GM23338 (cell line): ENCODE data around the gene COL24A1.
A peak's percentile ranks its signal among the peaks of the same experiment; 100 is the strongest.

Source experiments
- EZH2 ChIP-seq: fragments of 200-600 bp; sonication (generic); IDR thresholded peaks from one replicate; pipeline ENCODE4 v1.8.0; 2017; ENCODE audit warnings: antibody characterized with exemption, mild to moderate bottlenecking, low read depth; ENCODE audit not compliant: unreplicated experiment
- EZH2phosphoT487 ChIP-seq: fragments of 200-600 bp; sonication (generic); IDR thresholded peaks from one replicate; pipeline ENCODE4 v1.8.1; 2018; ENCODE audit warnings: antibody characterized with exemption; ENCODE audit not compliant: unreplicated experiment
- JUNB ChIP-seq: IDR thresholded peaks from one replicate; pipeline ENCODE4 v1.6.1; 2016; ENCODE audit warnings: antibody characterized with exemption; ENCODE audit not compliant: unreplicated experiment
- POLR2AphosphoS5 ChIP-seq: IDR thresholded peaks from 2 replicates; pipeline ENCODE4 v1.6.1; 2016; ENCODE audit warnings: antibody characterized with exemption, low read depth
- TF ChIP-seq, protein P1 (sequence below), 2 experiments: fragments of 200-600 bp in 1 of 2; sonication (generic) in 1 of 2; conservative IDR thresholded peaks; 2 replicates each; pipeline versions ENCODE4 v1.5.1 to v1.6.1; 2016 to 2017; ENCODE audit warnings: antibody characterized with exemption in 2 of 2, low read depth in 2 of 2, mild to moderate bottlenecking in 2 of 2, moderate library complexity in 1 of 2

DNA sequence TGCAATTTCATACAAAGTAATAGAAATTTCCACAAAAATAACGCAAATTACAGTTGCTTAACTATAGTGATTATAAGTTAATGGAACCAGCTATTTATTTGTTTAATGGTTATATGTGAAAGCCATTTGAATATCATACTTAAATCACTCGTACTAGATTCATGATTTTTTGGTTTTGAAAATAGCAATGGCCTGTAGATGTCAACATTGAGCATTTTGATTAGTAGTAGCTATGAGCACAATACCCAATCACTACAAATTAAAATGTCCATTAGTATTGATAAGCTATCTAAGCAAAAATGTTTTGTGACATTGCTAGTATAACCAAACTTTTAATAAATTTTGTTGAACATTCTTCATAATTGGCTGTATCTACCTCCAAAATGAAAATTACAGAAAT, 10.0 kb downstream of the COL24A1 start:
- TF ChIP-seq, protein P1, sequence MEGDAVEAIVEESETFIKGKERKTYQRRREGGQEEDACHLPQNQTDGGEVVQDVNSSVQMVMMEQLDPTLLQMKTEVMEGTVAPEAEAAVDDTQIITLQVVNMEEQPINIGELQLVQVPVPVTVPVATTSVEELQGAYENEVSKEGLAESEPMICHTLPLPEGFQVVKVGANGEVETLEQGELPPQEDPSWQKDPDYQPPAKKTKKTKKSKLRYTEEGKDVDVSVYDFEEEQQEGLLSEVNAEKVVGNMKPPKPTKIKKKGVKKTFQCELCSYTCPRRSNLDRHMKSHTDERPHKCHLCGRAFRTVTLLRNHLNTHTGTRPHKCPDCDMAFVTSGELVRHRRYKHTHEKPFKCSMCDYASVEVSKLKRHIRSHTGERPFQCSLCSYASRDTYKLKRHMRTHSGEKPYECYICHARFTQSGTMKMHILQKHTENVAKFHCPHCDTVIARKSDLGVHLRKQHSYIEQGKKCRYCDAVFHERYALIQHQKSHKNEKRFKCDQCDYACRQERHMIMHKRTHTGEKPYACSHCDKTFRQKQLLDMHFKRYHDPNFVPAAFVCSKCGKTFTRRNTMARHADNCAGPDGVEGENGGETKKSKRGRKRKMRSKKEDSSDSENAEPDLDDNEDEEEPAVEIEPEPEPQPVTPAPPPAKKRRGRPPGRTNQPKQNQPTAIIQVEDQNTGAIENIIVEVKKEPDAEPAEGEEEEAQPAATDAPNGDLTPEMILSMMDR (conservative IDR thresholded peaks at IDR 0.05; ENCODE audit: low read depth in 2 of 2) = peak in 1 of 2 experiments; percentile 18; a peak in 2 of 4 replicates
- TF ChIP-seq EZH2 = no peak
- no peak for TF ChIP-seq EZH2phosphoT487
- TF ChIP-seq POLR2AphosphoS5 = no peak
- no peak for TF ChIP-seq JUNB
